Peyer's patch (tissue), 4 donors: ENCODE measurements around the gene HSDL1.

Experiments used
- CTCF ChIP-seq, 6 experiments: fragments of 450-650 bp in 4 of 6; fragments of 200-600 bp in 2 of 6; sonication (generic) in 1 of 6; IDR thresholded peaks; one replicate each; pipeline ENCODE4 v1.5.1; 2017 to 2019; ENCODE audit warnings: antibody characterized with exemption in 6 of 6, mild to moderate bottlenecking in 3 of 6, moderate library complexity in 1 of 6
- POLR2A ChIP-seq, 2 donors: fragments of 450-650 bp; IDR thresholded peaks; one replicate each; pipeline ENCODE4 v1.5.1; 2017; ENCODE audit warnings: antibody characterized with exemption in 2 of 2, mild to moderate bottlenecking in 2 of 2, moderate library complexity in 2 of 2

- TF ChIP-seq POLR2A (IDR thresholded peaks at IDR 0.05) (no peak), CTCF (IDR thresholded peaks at IDR 0.05) (no peak)
Measured at GRCh38 chr16:84107921-84108320, 37.1 kb downstream of the HSDL1 start.
